ENCODE data around the gene PKD1L1.

Gene PKD1L1

GRCh38 chr7:47873762-47874161 lies 74.5 kb downstream of the PKD1L1 start:
- DNase-seq: no peak

GRCh38 chr7:47867286-47867685 lies 81.0 kb downstream of the PKD1L1 start:
- no peak for DNase-seq

- DNase-seq: no peak
Observed at GRCh38 chr7:47866120-47866519, 82.1 kb downstream of the PKD1L1 start.

DNA sequence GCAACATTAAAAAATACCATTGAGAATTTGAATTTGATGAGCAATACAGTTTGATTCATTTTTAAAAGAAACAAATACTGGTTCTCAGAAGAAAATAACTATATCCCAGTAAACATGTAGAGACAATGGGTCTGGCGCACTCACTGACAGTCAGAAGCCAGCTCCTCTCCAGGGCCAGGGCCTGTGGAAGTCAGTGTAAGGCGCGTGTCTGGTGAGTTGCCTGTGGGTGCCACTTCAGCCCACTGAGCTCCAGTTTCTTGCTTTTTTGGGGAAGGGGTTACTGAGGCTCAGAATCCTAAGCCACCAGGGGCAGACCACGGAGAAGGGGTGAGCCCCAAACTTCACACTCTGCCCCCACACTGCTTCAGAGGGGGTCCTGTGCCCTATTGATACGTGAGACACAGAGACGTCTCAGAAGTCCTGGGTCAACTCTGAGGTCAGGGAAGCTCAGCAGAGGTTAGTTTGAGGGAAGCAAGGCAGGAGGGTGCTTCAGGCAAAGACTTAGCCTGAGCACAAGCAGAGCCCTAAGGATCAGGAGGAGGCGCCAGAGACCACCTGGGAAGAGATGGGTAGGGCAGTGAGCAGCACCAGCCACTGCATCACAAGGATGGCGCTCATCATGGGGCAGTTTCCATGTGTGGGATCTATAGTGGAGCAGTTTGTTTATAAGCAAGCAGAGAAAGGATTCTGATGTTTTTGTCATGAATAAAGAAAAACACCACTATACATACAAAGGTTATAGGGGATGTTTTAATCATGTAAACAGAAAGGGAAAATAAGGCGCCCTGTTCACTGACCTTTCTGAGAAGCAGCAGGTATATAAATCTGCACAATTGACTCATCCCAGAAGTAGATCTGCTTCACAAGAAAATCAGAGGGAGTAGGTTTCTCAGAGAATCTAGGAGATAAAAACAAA lies 95.7 kb downstream of the PKD1L1 start:
- DNase-seq: peak; percentile 10

DNA sequence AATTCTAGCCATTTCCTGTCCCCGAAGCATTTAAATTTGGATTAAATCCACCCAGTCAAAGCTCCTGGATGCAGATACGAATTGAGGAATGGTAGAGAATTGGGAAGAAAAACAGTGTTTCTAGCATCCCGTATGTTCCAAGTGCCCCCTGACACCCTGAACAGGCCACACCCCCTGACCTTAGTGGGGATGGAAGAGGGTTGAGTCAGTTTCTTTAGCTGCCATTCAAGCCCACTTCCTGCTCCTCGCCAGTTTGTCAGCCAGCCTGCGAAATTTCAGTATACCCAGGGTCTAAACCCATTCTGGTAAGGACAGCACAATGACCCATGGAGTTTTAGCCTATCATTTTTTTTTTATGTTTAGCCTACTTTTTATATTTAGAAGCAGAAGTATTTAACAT lies 101.1 kb downstream of the PKD1L1 start:
- DNase-seq: no peak

GRCh38 chr7:47846138-47846836 lies 102.0 kb downstream of the PKD1L1 start:
- DNase-seq: no peak

DNA sequence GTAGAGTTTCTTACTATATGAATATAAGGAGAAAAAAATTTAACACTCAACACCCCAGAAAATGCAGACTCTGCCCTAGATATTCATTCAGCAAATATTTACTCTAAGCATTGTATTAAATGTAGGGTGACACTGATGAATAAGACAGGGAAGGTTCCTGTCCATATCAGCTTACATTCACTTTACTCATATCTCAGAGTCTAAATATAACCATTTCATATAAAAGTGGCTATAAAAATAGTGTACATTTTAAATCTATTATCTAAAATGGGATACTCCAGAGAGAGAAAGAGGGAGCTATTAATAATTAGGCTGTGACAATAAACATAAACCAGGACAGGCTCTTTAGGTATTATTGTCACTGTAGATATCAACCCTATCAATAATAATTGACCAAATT lies 104.0 kb downstream of the PKD1L1 start:
- no peak for DNase-seq

GRCh38 chr7:47843291-47843690 lies 105.0 kb downstream of the PKD1L1 start:
- DNase-seq: no peak

GRCh38 chr7:47839381-47839780 lies 108.9 kb downstream of the PKD1L1 start:
- DNase-seq: no peak

- DNase-seq: no peak
Observed at GRCh38 chr7:47837826-47838225, 110.4 kb downstream of the PKD1L1 start.

GRCh38 chr7:47836503-47837202 lies 111.6 kb downstream of the PKD1L1 start:
- no peak for DNase-seq

DNA sequence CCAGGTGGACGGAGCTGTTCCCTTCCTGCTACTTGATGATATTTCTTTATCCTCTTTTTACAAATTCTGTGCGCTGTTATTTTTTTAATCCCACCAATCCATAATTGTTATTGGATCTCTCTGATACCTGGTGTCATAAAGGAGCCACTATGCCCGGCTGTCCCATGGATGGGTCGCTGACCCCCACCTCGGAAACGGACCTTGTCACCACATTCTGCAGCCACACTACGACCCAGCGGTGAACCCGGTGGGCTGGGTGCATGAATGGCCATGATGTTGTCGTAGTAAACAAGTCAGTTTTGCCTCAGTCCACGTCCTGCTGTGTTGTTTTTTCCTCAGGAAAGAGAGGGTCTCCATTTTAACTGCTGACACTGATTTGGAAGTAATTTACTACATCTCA lies 112.2 kb downstream of the PKD1L1 start:
- DNase-seq: no peak

GRCh38 chr7:47833211-47833610 lies 115.1 kb downstream of the PKD1L1 start:
- DNase-seq: no peak

DNA sequence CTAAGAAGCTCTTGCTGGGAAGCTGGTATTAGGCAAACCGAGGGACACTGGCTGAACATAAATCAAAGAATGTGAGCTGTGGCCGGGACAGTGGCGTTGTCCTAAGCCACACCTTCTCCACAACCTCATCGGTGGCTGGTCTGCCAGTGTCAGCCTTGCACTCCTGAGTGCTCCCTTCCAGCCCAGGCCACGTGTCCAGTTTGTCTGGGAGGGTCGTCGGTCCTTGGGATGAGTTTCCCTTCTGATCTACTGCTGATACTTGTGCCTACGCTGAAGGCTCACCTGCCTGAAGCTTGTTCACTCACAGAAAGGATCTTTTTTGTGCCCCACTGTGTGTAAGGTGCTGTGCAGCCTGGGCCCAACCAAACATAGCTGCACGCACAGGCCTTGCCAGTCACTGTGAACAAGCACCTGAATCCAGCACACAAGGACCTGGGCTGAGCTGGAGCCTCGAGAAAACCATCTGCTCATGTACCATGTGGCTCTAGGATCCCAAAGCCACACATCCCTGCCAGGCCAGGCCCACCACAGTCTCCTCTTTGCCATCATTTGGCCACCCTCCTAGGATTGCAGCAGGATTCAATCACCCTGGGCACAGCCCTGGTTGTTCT lies 116.1 kb downstream of the PKD1L1 start:
- no peak for DNase-seq

GRCh38 chr7:47830015-47830414 lies 118.3 kb downstream of the PKD1L1 start:
- no peak for DNase-seq

GRCh38 chr7:47827871-47828270 lies 120.4 kb downstream of the PKD1L1 start:
- DNase-seq: no peak

DNA sequence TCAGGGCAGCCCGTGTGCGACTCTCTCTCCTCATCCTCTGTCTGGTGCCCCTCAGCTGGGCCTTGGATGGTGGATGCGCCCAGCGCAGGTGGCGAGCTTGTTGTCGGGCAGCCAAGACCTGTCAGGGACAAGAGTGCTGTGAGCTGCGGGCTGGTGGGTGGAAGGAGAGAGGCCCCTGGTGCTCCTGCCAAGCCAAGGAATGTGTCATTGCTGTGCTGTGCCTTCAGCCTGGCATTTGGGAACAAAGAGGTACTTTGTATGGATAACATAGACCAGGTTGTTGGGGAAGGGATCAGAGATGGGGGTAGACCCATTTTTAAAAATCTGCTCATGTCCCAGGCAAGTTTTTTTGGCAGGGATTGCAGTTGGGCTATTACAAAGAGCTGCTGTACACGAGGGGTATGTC lies 120.9 kb downstream of the PKD1L1 start:
- no peak for DNase-seq

GRCh38 chr7:47826754-47827153 lies 121.5 kb downstream of the PKD1L1 start:
- no peak for DNase-seq

GRCh38 chr7:47819607-47819920 lies 128.7 kb downstream of the PKD1L1 start:
- DNase-seq: no peak

GRCh38 chr7:47818796-47819606 lies 129.3 kb downstream of the PKD1L1 start:
- DNase-seq: peak; percentile 81

- no peak for DNase-seq
Observed at GRCh38 chr7:47817917-47818316, 130.3 kb downstream of the PKD1L1 start.

DNA sequence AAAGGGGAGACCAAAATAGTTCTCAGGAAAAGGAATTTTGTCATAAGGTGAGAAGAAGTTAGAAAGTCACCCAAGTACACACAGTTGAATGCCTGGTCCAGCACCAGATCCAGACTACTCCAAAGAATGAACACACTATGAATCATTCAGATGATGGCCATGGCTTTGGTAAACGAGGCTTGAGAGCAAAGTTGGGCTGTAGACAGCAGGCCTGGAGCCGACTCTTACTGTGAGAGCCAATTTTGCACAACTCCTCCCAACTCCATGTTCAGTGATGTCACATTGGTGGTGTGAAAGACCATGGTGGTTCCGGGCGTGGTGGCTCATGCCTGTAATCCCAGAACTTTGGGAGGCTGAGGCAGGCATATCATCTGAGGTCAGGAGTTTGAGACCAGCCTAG lies 131.6 kb downstream of the PKD1L1 start:
- no peak for DNase-seq

All from hematopoietic multipotent progenitor cell treated with erythropoietin and hydrocortisone succinate and interleukin-3 and kit ligand, for 4 days (in vitro differentiated cells).